GM21447 (cell line): ENCODE results near the gene MYBBP1A.

Experiments
- ATAC-seq: cut with Tn5 transposase; IDR thresholded peaks from one replicate; pipeline ENCODE4 v1.9.1; 2021; ENCODE audit not compliant: unreplicated experiment

MYBBP1A gene

DNA sequence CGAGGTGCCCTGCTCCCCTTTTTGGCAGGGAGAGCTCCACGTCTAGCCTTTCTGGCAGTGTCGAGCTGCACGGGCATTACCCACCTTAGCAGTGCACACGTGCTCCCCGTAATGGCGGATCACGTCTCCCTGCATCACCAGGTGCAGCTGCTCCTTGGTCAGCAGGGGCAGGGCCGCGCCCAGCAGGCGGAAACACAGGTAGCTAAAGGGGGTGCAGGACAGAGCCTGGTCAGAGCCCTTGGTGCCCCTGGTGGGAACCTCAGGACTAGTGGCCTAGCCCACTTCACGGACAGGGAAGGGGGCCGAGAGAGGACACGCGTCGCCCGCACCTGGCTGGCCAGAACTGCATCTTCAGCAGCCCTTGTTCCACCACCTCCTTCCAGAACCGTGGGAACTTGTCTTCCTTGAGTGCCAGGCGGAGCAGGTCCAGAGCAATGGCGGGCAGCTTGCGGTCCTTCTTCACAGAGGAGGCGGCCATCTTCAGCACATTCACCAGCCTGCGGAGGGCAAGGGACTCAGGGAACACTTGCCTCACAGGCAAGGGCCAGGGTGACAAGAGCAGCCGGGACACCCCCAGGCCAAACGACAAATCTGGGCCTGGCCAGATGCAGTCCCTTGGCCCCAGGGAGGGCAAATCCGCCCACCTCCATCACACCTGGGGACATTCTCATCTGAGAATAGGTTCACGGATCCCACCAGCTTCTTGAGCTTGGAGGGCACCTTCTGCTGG lies 3.2 kb downstream of the MYBBP1A start:
- ATAC-seq, result no peak

DNA sequence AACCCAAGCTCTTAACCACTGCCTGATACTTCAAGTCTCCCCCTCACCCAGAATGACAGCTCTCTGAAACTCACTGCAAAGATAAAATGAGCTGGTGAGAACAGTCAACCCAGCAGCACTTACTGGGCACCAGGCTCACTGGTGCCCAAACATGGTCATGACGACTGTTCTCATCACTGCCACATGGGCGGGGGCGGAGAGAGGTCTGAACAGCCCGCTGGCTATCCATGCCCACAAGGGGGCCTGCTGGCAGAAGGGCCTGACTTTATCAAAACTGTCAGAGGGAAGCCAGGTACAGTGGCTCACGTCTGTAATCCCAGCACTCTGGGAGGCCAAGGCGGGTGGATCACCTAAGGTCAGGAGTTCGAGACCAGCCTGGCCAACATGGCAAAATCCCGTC lies 4.0 kb downstream of the MYBBP1A start:
- no peak for ATAC-seq

DNA sequence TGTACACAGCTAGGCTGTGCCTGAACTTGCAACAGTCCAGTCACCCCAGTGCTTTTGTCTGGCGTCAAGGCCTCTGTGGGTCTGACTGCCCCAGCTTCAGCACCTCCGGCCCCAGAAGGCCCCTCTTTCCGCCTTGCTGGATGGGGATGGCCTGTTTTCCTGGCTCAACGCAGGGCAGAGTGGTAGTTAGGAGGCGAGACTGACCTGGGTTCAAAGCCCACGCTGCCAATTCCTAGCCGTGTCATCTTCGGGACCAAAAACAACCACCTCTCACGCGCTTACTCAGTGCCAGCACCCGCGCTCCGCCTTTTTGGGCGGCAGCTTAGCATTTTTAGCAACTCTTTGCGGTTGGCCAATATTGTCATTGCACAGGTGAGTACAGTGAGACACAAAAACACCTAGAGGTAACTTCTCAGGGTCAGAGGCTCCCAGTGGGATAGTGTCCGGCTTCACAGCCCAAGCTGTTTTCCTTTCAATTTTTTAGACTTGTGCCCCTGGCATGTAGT lies 4.6 kb downstream of the MYBBP1A start:
- ATAC-seq, result no peak

- ATAC-seq, result no peak
These were observed 5.2 kb downstream of the MYBBP1A start for GRCh38 chr17:4549781-4550533.

DNA sequence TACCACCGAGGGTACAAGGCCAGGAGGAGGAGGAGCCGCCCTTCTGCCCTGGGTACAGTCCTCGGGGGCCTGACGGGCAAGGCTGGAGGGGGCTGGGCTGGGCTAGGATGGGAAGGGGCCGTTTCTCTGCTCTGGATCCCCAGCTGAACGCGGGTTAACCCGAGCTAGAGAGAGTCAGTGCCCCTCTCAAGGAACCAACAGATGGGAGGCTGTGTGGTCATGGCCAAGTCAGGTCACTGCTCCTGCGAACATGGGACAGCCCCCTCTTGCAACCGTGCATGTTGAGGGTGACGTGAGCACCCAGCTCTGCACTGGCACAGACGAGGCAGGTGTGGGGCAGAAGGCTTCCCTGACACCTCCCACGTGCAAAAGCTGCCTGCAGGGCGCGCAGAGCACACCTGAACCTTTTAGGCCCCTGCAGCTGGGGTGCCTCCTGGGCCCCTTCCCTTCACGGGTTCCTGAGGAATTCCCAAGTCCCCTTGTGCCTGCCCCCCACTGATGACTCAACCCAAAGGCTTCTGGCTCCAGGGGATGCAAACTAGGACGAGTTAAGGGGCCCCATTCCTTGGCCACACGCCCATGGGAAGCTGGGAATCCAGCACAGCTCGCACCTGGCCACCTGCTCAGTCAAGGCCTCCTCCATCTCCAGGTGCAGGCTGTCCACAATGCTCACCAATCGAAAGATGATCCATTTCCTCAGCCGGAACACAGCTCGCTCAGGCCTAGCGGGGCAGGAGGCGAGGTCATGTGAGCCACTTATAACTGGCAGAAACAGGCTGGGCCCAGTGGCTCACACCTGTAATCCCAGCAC lies 6.3 kb downstream of the MYBBP1A start:
- ATAC-seq, result no peak

DNA sequence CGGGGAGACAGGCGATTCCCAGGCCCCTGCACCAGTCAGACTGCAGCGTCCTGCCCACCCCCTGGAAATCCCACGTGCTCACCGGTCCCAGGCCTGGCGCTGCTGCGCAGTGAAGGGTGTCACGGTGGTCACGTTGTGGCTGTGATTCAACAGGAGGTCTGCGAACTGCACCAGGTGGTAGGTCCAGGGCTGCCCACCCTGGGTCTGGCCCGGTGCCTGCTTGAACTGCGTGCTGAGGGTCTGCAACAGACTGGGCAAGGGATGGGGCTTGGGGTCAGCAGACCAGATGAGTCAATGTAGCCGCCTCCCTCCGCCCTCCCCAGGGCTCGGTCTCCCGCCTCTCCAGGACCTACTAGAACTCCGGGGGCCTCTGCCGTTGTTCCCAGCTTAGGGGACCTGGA lies 7.1 kb downstream of the MYBBP1A start:
- no peak for ATAC-seq

DNA sequence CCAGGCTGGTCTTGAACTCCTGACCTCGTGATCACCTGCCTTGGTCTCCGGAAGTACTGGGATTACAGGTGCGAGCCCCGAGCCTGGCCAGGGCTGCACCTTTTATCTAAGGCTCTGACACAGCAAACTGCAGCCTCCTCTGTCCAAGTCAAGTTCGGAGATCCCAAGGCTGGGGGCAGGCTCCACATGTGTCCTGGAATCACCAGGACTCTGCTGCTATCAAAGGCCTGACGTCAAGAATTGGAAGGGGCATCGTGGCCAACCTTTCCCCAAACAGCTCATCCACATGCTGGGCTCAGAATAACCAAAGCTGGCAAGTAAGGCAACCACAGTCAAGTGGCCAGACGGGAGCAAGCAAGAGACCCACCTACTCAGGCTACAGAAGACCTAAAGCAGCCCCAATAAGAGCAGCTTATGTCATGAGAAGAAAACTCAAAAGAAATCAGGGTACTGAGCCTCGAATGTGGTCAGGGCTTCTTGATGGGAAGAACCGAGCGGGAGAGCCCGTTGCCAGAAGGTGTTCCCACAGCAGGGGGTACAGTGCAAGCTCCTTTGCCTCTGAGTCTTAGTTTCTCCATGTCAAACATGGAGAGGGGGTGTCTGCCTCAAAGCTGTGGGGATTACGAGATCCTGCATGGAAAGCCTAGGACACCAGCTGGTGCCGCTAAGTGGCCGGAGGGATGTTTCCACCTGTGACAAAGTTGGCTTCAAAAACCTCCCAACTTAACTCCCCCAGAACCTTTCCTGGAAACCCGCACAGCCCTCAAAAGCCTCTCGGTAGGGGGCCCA lies 7.9 kb downstream of the MYBBP1A start:
- no peak for ATAC-seq

GRCh38 chr17:4545217-4545951 lies 9.8 kb downstream of the MYBBP1A start:
- ATAC-seq, result no peak

DNA sequence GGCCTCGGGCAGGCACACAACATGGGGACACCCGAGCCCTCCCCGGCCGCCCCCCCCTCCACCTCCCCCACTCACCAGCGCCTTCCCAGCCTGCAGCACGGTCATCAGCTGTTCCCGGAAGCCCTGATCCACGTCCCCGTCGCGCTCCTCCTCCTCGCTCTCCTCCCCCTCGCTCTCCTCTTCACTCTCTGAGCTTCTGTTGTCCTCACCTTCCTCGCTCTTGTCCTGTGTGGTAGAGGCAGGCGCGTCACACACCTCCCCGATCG lies 10.3 kb downstream of the MYBBP1A start:
- no peak for ATAC-seq

DNA sequence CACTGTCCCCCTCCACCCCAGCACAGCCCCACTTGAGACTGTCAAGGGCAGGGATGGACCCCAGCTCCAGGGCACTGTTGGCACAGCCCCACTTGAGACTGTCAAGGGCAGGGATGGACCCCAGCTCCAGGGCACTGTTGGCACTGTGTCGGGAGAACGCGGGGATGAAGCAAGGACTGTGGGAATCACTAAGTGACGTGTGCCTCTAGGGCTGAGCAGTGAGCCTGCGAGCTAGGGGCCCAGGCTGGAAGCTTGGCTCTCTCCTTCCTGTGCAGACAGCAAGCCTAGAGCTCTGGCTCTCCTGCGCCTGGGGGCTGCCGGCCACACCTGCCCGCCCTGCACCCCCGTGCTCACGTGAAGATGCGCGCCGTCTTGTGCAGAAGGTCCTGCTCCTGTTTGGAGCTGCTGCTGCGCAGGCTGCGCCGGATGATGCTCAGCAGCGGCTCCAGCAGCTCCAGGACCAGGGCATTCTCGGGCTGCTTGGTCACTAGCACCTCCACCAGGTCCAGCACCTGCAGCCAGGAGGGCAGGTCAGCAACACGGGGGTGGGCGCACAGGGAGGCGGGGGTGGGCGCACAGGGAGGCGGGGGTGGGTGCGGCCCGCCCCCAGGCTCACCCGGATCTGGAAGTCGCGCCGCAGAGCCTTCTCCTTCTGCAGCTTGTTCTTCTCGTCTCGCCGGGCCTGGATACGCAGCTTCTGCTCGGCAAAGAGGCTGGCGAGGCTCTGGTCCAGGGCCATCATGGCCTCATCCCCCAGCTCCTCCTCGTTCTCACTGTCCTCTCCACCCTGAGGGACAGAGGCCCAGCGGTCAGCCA lies 10.8 kb downstream of the MYBBP1A start:
- ATAC-seq, result no peak

GRCh38 chr17:4543557-4544026 lies 11.6 kb downstream of the MYBBP1A start:
- no peak for ATAC-seq

DNA sequence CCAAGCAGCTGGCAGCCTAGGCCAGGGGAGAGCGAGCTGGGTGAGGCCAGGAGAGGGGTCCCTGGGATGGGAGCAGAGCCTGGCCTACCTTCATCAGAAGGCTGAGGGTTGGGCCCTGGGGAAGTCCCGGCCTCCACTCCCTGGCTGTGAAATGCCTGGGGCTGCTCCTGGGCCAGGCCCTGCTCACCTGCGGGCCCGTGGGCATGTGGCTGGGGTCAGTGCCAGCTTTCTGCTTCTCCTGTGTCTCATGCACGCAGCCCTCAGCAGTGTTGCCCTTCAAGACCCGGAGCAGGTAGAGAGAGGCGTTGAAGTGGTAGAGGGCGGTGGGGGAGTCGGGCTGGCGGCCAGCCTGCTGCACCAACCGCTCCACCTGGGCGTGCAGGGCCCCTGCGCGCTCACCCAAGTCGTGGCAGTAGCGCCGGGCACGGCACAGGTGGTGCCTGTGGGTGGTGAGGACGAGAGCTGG lies 12.4 kb downstream of the MYBBP1A start:
- no peak for ATAC-seq

- ATAC-seq, result no peak
These were observed 13.0 kb downstream of the MYBBP1A start for GRCh38 chr17:4542003-4542725.

DNA sequence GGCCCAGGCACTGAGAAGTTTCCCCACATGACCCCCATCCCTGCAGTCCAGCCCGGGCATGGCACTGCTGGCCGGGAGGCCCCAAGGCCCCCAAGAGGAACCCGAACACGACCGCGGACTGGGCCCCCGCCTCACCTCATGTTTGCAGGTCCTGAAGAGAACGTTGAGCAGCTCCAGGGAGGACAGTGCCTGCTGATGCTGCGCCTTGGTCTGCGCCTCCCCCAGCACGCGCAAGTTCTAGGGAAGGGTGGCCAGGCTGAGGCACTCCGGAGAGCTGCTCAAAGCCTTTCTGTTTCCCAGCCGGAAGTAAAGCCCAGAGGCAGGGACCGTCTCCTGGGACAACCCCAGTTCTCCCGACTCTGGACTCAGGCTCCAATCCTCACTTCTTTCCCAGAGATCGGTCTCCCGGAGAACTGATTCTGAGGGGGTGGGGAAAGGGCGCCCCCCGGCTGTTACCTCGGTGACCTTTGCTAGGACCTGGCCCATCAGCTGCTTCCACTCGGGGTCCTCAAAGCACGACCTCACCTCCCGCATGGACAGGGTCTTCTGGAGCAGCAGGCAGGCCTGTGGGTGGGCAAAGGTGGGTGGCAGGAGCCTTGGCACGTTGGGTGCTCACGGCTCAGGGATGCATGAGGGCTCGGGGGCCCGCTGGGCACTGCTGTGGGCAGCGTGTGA lies 13.7 kb downstream of the MYBBP1A start:
- no peak for ATAC-seq

- no peak for ATAC-seq
These were observed 14.4 kb downstream of the MYBBP1A start for GRCh38 chr17:4540687-4541327.

DNA sequence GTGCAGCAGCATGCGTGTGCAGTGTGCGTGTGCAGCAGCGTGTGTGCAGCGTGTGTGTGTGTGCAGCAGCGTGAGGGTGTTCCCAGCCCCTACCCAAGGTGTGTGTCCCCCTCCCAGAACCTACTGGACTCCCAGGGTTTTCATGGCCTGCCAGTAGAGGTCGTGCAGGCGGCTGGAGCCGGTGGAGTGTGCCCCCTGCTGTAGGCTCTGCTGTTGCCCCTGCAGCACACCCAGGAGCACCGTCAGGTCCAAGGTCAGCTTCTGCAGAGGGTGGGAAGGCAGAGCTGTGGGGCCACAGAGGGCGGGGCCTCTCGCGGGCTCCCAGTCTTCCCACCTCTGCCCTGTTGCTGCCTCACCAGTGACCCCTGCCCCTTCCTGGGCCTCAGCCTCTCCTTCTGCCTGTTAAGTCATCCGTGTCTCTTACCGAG lies 14.9 kb downstream of the MYBBP1A start:
- no peak for ATAC-seq

DNA sequence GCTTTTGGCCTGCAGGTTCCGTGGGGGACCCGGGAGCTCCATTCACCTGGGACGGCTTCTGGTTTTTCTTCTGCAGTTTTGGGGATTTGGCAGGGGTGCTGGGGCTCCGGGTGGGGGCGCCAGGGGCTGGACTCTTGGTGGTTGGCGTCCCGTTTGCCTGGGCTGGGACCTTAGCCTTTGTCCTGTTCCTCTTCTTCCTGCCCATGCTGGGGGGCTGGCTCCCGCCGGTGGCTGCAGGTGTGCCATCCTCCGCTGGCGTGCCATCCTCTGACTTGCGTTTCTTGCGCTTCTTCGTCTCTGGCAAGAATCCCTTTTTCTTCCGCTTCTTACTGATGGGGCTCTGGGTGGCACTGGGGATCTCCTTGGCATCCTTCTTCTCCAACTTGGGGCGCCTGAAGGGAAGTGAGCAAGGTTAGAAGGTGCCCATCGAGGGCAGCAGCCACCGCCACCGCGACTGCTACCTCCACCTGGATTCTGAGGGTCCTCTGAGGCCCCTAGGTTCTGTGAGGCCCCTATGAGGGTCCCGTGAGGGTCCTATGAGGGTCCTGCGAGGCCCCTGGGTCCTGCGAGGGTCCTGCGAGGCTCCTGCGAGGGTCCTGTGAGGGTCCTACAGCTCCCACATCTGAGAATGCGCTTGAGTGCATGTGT lies 15.5 kb downstream of the MYBBP1A start:
- ATAC-seq, result no peak
